ENCODE measurements around the gene GRIN2A.

GRIN2A gene

GRCh38 chr16:10013364-10013763, 168.9 kb downstream of the GRIN2A start:
- TF ChIP-seq SPI1 (IDR thresholded peaks at IDR 0.05; ENCODE audit: borderline replicate concordance, low read depth) (no peak), GABPA (IDR thresholded peaks at IDR 0.05; ENCODE audit: low read depth) (no peak), POLR2AphosphoS5 (IDR thresholded peaks at IDR 0.05; ENCODE audit: low read depth) (no peak), REST (IDR thresholded peaks at IDR 0.05; ENCODE audit: insufficient replicate concordance, low read depth) (no peak)
- TF ChIP-seq, protein P1, sequence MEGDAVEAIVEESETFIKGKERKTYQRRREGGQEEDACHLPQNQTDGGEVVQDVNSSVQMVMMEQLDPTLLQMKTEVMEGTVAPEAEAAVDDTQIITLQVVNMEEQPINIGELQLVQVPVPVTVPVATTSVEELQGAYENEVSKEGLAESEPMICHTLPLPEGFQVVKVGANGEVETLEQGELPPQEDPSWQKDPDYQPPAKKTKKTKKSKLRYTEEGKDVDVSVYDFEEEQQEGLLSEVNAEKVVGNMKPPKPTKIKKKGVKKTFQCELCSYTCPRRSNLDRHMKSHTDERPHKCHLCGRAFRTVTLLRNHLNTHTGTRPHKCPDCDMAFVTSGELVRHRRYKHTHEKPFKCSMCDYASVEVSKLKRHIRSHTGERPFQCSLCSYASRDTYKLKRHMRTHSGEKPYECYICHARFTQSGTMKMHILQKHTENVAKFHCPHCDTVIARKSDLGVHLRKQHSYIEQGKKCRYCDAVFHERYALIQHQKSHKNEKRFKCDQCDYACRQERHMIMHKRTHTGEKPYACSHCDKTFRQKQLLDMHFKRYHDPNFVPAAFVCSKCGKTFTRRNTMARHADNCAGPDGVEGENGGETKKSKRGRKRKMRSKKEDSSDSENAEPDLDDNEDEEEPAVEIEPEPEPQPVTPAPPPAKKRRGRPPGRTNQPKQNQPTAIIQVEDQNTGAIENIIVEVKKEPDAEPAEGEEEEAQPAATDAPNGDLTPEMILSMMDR (IDR thresholded peaks at IDR 0.05; ENCODE audit: insufficient read depth, low read length) = no peak
- Histone ChIP-seq H3K27me3 (ENCODE audit: insufficient read depth, poor library complexity, severe bottlenecking) (no peaks in the 10 kb centered on the region), H3K4me3 (replicated peaks; ENCODE audit: insufficient read depth, low read length) (no peak overlapping the region), H3K27ac (replicated peaks) (no peak overlapping the region)
- no peak for DNase-seq (ENCODE audit: low read depth in 1 of 2, low spot score in 1 of 2)

- H3K27ac ChIP-seq (replicated peaks) = no peak overlapping the region
- TF ChIP-seq POLR2AphosphoS5 (IDR thresholded peaks at IDR 0.05; ENCODE audit: low read depth) = no peak
- TF ChIP-seq, protein P1 (IDR thresholded peaks at IDR 0.05; ENCODE audit: insufficient read depth, low read length) = no peak
- no peak for TF ChIP-seq SPI1 (IDR thresholded peaks at IDR 0.05; ENCODE audit: borderline replicate concordance, low read depth)
- TF ChIP-seq GABPA (IDR thresholded peaks at IDR 0.05; ENCODE audit: low read depth) = no peak
- no peak for TF ChIP-seq REST (IDR thresholded peaks at IDR 0.05; ENCODE audit: insufficient replicate concordance, low read depth)
Observed at GRCh38 chr16:10009684-10010083, 172.5 kb downstream of the GRIN2A start.

GRCh38 chr16:10003486-10003885, 178.7 kb downstream of the GRIN2A start:
- Histone ChIP-seq H3K27me3 (ENCODE audit: insufficient read depth, poor library complexity, severe bottlenecking) (no peaks in the 10 kb centered on the region), H3K4me3 (replicated peaks; ENCODE audit: insufficient read depth, low read length) (no peak overlapping the region), H3K27ac (replicated peaks) (no peak overlapping the region)
- DNase-seq (ENCODE audit: low read depth in 1 of 2, low spot score in 1 of 2) = no peak
- no peak for TF ChIP-seq GABPA (IDR thresholded peaks at IDR 0.05; ENCODE audit: low read depth)
- no peak for TF ChIP-seq REST (IDR thresholded peaks at IDR 0.05; ENCODE audit: insufficient replicate concordance, low read depth)
- TF ChIP-seq, protein P1 (IDR thresholded peaks at IDR 0.05; ENCODE audit: insufficient read depth, low read length) = no peak
- no peak for TF ChIP-seq SPI1 (IDR thresholded peaks at IDR 0.05; ENCODE audit: borderline replicate concordance, low read depth)
- TF ChIP-seq POLR2AphosphoS5 (IDR thresholded peaks at IDR 0.05; ENCODE audit: low read depth) = no peak

More at GRCh38 chr16:10009684-10010083, 172.5 kb downstream of the GRIN2A start:
- Histone ChIP-seq H3K4me3 (replicated peaks; ENCODE audit: insufficient read depth, low read length) (no peak overlapping the region), H3K27me3 (ENCODE audit: insufficient read depth, poor library complexity, severe bottlenecking) (no peaks in the 10 kb centered on the region)
- no peak for DNase-seq (ENCODE audit: low read depth in 1 of 2, low spot score in 1 of 2)

Data from HL-60 (cell line).